GM23248 (cell line): ENCODE data around the gene CFAP99. TPM values are rescaled to one million over a fixed set of nuclear protein-coding genes. Genes with fewer than 3 reads are reported as not detected.

Source experiments
- DNase-seq: peaks from one replicate; pipeline ENCODE4 v3.0.0-alpha.2; 2015
- H2AFZ ChIP-seq: fragments of 200-600 bp; sonication (generic); 2 replicates; pipeline ENCODE4 v1.6.1; 2016; ENCODE audit warnings: antibody characterized with exemption
- H3F3A ChIP-seq: fragments of 200-600 bp; sonication (generic); 2 replicates; pipeline ENCODE4 v1.6.1; 2016; ENCODE audit warnings: mild to moderate bottlenecking, antibody characterized with exemption, mixed run types; ENCODE audit not compliant: insufficient read depth
- H3K27ac ChIP-seq: fragments of 200-600 bp; sonication (generic); 2 replicates; pipeline ENCODE4 v1.5.1; 2016; ENCODE audit warnings: mild to moderate bottlenecking
- H3K27me3 ChIP-seq: fragments of 200-600 bp; sonication (generic); replicated peaks from 2 replicates; pipeline ENCODE4 v1.6.1; 2016; ENCODE audit warnings: mild to moderate bottlenecking; ENCODE audit not compliant: insufficient read depth
- H3K36me3 ChIP-seq: fragments of 200-600 bp; sonication (generic); 2 replicates; pipeline ENCODE4 v1.6.1; 2016; ENCODE audit warnings: low read depth, mild to moderate bottlenecking
- H3K4me1 ChIP-seq: fragments of 200-600 bp; sonication (generic); 2 replicates; pipeline ENCODE4 v1.6.1; 2016; ENCODE audit warnings: mild to moderate bottlenecking; ENCODE audit not compliant: insufficient read depth
- H3K4me2 ChIP-seq: fragments of 200-600 bp; sonication (generic); one replicate; pipeline ENCODE4 v1.6.1; 2016; ENCODE audit warnings: mild to moderate bottlenecking; ENCODE audit not compliant: unreplicated experiment
- H3K4me3 ChIP-seq: fragments of 200-600 bp; sonication (generic); 2 replicates; pipeline ENCODE4 v1.5.1; 2016; ENCODE audit warnings: mild to moderate bottlenecking
- H3K79me2 ChIP-seq: fragments of 200-600 bp; sonication (generic); 2 replicates; pipeline ENCODE4 v1.6.1; 2016; ENCODE audit warnings: mild to moderate bottlenecking; ENCODE audit not compliant: insufficient read depth
- H3K9ac ChIP-seq: fragments of 200-600 bp; sonication (generic); 2 replicates; pipeline ENCODE4 v1.6.1; 2016; ENCODE audit warnings: mild to moderate bottlenecking
- H3K9me2 ChIP-seq: fragments of 200-600 bp; sonication (generic); 2 replicates; pipeline ENCODE4 v1.6.1; 2016; ENCODE audit warnings: mixed run types, mild to moderate bottlenecking, moderate library complexity; ENCODE audit not compliant: insufficient read depth
- H3K9me3 ChIP-seq: fragments of 200-600 bp; sonication (generic); one replicate; pipeline ENCODE4 v1.6.1; 2017; ENCODE audit warnings: low read depth
- H4K20me1 ChIP-seq: fragments of 200-600 bp; sonication (generic); 2 replicates; pipeline ENCODE4 v1.6.0; 2016; ENCODE audit not compliant: insufficient read depth
- EZH2 ChIP-seq: fragments of 200-600 bp; sonication (generic); IDR thresholded peaks from 2 replicates; pipeline ENCODE4 v1.6.1; 2018; ENCODE audit warnings: antibody characterized with exemption, mild to moderate bottlenecking; ENCODE audit not compliant: insufficient read depth, poor library complexity, severe bottlenecking
- EZH2phosphoT487 ChIP-seq: fragments of 200-600 bp; sonication (generic); IDR thresholded peaks from 2 replicates; pipeline ENCODE4 v1.6.1; 2018; ENCODE audit warnings: antibody characterized with exemption, moderate library complexity, mild to moderate bottlenecking, low read depth; ENCODE audit not compliant: insufficient read depth
- WGBS, 2 experiments: methylation state at CpG; one replicate each; pipeline ENCODE4 v1.1.6; 2015 to 2017; ENCODE audit warnings: low lambda C conversion rate in 2 of 2, low coverage in 1 of 2; ENCODE audit errors: missing lambda C conversion rate in 2 of 2; 5-methylcytosine and 5-hydroxymethylcytosine counted together
- in situ Hi-C: fragments of 300-500 bp; cut with MboI; formaldehyde crosslinking; loops from 2 replicates; pipeline ENCODE4 v1.15.0; 2020
- polyA plus RNA-seq: library from polyadenylated mRNA; unstranded; fragments of >200 nt; fragmentation: Nextera tagmentation; extraction: Ambion mirVana; gene quantifications from 2 replicates; pipeline ENCODE4 v1.2.1, GENCODE V29; 2016
- total RNA-seq: library from RNA; depleted of rRNA; stranded (reverse); fragments of >200 nt; shearing (Covaris generic); gene quantifications from 2 replicates; pipeline ENCODE4 v1.2.3, GENCODE V29; 2014

CFAP99 gene
- total and polyA plus RNA-seq, 2 experiments from 2014 or later, result not detected

GRCh38 chr4:2468456-2469191, 49.9 kb downstream of the CFAP99 start, which contains the start of gene RNF4:
Gene RNF4, plus strand, starts transcription at chr4:2469106. Its CDS starts 21,388 bp downstream, at chr4:2490494.
- Histone ChIP-seq H3K27me3 (no peaks in the 10 kb centered on the region), H3F3A (peaks cover 26% of the 10 kb centered on the region), H3K4me1 (peaks cover 17% of the 10 kb centered on the region; the same call in 1 of the 2 replicates), H3K9ac (peak within 1 kb of the TSS; percentile 93), H3K27ac (peak within 1 kb of the TSS; percentile 79), H3K4me2 (peak within 1 kb of the TSS; percentile 98), H3K36me3 (peaks cover 11% of the 10 kb centered on the region), H4K20me1 (no peaks in the 10 kb centered on the region; the same call in 1 of the 2 replicates), H3K79me2 (peaks cover 69% of the 10 kb centered on the region), H3K4me3 (peak within 1 kb of the TSS; percentile 93), H3K9me3 (no peaks in the 10 kb centered on the region), H2AFZ (peak within 1 kb of the TSS; percentile 85), H3K9me2 (no peaks in the 10 kb centered on the region)
- TF ChIP-seq EZH2, result no peak
- no peak for TF ChIP-seq EZH2phosphoT487
- WGBS, 2 experiments, result 0 to 1% methylated on average over 72 to 74 of the region's 74 CpGs
- peak; percentile 99 for DNase-seq
- in situ Hi-C loops, result no loop called here

DNA sequence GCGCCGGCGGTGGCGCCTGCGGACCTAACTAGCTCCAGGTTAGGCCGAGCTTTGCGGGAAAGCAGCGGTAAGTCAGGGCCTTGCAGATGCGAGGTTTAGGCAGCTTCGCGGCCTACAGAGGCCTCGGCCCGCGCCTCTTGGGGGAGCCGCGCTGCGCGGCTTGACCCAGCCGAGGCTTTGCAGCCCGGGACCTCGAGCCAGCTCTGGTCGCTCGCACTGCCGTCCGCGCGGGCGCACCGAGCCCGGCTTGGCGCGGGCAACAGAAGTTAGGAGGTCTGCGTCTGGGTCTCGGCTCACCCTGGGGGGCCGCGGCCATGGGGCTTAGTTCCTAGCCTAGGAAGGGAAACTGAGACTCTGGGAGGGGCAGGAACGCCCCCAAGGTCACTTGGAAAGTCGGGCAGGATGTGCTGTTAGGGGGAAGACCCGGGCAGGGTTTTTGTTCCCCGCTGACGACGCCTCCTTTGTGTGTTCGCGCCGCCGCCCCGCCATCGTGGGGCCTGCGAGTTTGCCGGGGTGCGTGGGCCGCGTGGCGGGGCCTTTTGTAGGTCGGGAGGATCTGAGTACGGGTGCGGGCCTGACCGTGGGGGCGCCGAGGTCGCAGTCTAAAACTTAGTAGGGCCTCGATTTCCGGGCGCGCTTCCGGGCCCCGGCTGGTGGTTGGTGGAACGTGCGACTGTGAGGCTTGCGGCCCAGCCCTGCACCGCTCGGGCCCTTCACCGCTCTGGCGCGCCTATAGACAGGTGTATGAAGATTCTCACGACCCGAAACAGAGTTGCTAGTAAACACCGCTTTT, 50.6 kb downstream of the CFAP99 start:
- H3K4me2 ChIP-seq, result peak overlapping the region; percentile 98
- DNase-seq, result peak; percentile 63
- H3K9me2 ChIP-seq, result no peaks in the 10 kb centered on the region
- H2AFZ ChIP-seq, result peak overlapping the region; percentile 52
- H3K4me3 ChIP-seq, result peak overlapping the region; percentile 93
- H3K9me3 ChIP-seq, result no peaks in the 10 kb centered on the region
- WGBS, 2 experiments, result 0 to 1% methylated on average over 57 to 67 of the region's 78 CpGs
- H3K27me3 ChIP-seq, result no peaks in the 10 kb centered on the region
- no peaks in the 10 kb centered on the region; the same call in 1 of the 2 replicates for H4K20me1 ChIP-seq
- peaks cover 11% of the 10 kb centered on the region for H3K36me3 ChIP-seq
- H3K79me2 ChIP-seq, result peaks cover 76% of the 10 kb centered on the region
- H3K27ac ChIP-seq, result peak overlapping the region; percentile 79
- H3K4me1 ChIP-seq, result peaks cover 17% of the 10 kb centered on the region; the same call in 1 of the 2 replicates
- in situ Hi-C loops, result no loop called here
- H3F3A ChIP-seq, result peaks cover 26% of the 10 kb centered on the region
- TF ChIP-seq EZH2phosphoT487 (no peak), EZH2 (no peak)
- peak overlapping the region; percentile 93 for H3K9ac ChIP-seq

- Histone ChIP-seq H3K4me2 (peak overlapping the region; percentile 98), H3K4me1 (peaks cover 17% of the 10 kb centered on the region; the same call in 1 of the 2 replicates), H3K79me2 (peaks cover 90% of the 10 kb centered on the region), H2AFZ (no peak overlapping the region), H3K9ac (peak overlapping the region; percentile 93), H3K9me3 (no peaks in the 10 kb centered on the region), H3F3A (peaks cover 26% of the 10 kb centered on the region), H3K27me3 (no peaks in the 10 kb centered on the region), H3K9me2 (no peaks in the 10 kb centered on the region), H3K4me3 (peak overlapping the region; percentile 93), H4K20me1 (no peaks in the 10 kb centered on the region; the same call in 1 of the 2 replicates), H3K27ac (peak overlapping the region; percentile 79), H3K36me3 (peaks cover 11% of the 10 kb centered on the region)
- no peak for TF ChIP-seq EZH2
- no peak for TF ChIP-seq EZH2phosphoT487
- in situ Hi-C loops, result no loop called here
- DNase-seq, result no peak
- 84 to 85% methylated on average over 7 of the region's 7 CpGs for WGBS, 2 experiments
These were observed 52.0 kb downstream of the CFAP99 start for GRCh38 chr4:2470791-2471190.

- Histone ChIP-seq H3K4me1 (peaks cover 17% of the 10 kb centered on the region; the same call in 1 of the 2 replicates), H3K36me3 (peaks cover 11% of the 10 kb centered on the region), H2AFZ (no peak overlapping the region), H3K9me3 (no peaks in the 10 kb centered on the region), H3K79me2 (peaks cover 95% of the 10 kb centered on the region), H3K4me2 (no peak overlapping the region), H4K20me1 (peaks cover 13% of the 10 kb centered on the region; the same call in 1 of the 2 replicates), H3K27ac (peak overlapping the region; percentile 52), H3K4me3 (no peak overlapping the region), H3K27me3 (no peaks in the 10 kb centered on the region), H3K9me2 (no peaks in the 10 kb centered on the region), H3F3A (peaks cover 26% of the 10 kb centered on the region), H3K9ac (no peak overlapping the region)
- peak; percentile 79 for DNase-seq
- TF ChIP-seq EZH2 (no peak), EZH2phosphoT487 (no peak)
- in situ Hi-C loops, result no loop called here
- WGBS, 2 experiments, result 78 to 79% methylated on average over 4 of the region's 4 CpGs
These were observed 53.4 kb downstream of the CFAP99 start for GRCh38 chr4:2472187-2472586.
